ENCODE data around the gene DHX58. TPM values are rescaled to one million over a fixed set of nuclear protein-coding genes. Genes with fewer than 3 reads are reported as not detected.

The DHX58 gene
- total and polyA plus RNA-seq, 3 donors from 2014 or later = 35.9 to 56.3 (median 51.1) TPM

- Histone ChIP-seq H3K27me3 (no peaks in the 10 kb centered on the region), H3K27ac (no peak overlapping the region), H3K4me1 (peaks cover 24% of the 10 kb centered on the region), H3K9me3 (no peaks in the 10 kb centered on the region), H3K36me3 (ENCODE audit: low read depth, missing control alignments) (no peaks in the 10 kb centered on the region), H3K4me3 (no peak overlapping the region)
- TF ChIP-seq, protein P1, sequence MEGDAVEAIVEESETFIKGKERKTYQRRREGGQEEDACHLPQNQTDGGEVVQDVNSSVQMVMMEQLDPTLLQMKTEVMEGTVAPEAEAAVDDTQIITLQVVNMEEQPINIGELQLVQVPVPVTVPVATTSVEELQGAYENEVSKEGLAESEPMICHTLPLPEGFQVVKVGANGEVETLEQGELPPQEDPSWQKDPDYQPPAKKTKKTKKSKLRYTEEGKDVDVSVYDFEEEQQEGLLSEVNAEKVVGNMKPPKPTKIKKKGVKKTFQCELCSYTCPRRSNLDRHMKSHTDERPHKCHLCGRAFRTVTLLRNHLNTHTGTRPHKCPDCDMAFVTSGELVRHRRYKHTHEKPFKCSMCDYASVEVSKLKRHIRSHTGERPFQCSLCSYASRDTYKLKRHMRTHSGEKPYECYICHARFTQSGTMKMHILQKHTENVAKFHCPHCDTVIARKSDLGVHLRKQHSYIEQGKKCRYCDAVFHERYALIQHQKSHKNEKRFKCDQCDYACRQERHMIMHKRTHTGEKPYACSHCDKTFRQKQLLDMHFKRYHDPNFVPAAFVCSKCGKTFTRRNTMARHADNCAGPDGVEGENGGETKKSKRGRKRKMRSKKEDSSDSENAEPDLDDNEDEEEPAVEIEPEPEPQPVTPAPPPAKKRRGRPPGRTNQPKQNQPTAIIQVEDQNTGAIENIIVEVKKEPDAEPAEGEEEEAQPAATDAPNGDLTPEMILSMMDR (IDR thresholded peaks at IDR 0.05) = no peak
- TF ChIP-seq POLR2A (IDR thresholded peaks at IDR 0.05) = no peak
- WGBS, 2 donors = 71 to 78% methylated on average over 10 to 11 of the region's 11 CpGs
- intact Hi-C loops (cut with DNase I; ENCODE audit: low total_unique reads) = no loop called here
- DNase-seq = no peak
Measured at GRCh38 chr17:42103221-42103954, 9.1 kb downstream of the DHX58 start.

DNA sequence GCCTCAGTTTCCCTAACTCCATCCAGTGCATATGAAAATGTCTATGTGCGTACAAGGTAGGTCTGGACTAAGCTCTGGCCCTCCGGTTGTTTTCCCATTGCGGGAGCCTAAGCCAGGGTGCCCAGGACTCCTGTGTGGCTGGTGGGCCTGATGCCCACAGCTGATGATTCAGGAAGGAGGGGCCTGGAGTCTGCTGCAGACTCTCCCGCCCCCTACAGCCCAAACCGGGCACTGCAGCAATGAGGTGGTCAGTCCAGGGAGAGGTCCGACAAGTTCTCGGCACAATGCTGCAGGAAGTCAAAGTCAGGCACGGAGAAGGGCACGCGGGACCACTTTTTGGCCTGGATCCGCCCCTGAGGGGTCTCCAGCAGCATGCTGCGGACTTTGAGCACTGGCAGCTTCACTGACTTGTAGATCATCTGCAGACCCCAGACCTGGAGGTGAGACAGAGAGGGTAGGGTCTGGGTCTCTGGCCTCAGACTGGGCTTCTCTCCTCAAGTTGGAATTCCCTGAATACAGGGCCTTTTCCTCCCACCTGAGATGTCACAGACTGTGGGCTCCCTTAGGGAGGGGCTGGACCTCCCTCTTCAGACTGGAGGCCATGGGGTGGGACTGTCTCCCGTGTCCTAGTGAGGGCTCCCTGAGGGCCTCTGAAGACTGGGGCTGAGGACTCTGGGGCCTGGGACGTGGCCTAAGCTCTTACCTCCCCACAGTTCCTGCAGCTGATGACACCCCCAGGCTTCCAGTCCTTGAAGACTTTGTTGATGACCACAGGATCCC lies 10.8 kb downstream of the DHX58 start:
- 45 to 58% methylated on average over 10 to 14 of the region's 14 CpGs for WGBS, 2 donors
- no peaks in the 10 kb centered on the region for H3K9me3 ChIP-seq
- intact Hi-C loops (cut with DNase I; ENCODE audit: low total_unique reads) = no loop called here
- no peak for TF ChIP-seq POLR2A (IDR thresholded peaks at IDR 0.05)
- TF ChIP-seq, protein P1 (IDR thresholded peaks at IDR 0.05) = peak; percentile 65 to 83 (median 68)
- H3K36me3 ChIP-seq (ENCODE audit: low read depth, missing control alignments) = no peaks in the 10 kb centered on the region
- H3K4me1 ChIP-seq = peaks cover 26% of the 10 kb centered on the region
- H3K4me3 ChIP-seq = no peak overlapping the region
- H3K27ac ChIP-seq = no peak overlapping the region
- no peaks in the 10 kb centered on the region for H3K27me3 ChIP-seq
- peak; percentile 88 for DNase-seq

DNA sequence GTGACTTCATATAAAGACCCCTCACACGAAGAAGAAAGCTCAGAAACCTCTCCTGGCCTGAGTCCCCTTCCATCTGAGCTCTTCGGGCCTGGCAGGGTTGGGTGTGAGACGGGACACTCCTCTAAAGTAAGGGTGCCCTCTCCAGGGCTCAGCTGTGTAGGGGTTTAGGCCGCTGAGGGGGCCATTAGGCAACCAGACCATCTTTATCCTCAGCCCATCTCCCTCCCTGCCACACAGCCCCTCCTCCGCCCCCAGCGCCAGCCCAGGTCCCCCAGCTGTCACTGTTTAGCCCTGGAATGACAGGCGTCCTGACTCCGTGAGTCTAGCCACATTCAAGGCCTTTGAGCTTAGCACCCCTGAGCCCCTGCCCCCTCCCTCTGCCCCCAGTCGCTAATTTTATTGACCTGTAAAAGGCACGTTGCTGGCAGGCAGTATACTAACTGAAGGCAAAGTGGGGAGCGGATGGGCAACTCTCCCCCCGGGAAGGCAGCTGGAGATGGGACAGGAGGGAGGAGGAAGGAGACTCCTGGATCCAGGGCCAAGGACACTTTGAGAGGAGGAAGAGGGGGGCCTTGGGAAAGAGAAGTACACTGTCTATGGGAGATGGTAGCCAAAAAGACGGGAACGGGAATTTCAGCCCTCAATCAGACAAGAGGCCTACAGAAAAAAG lies 13.6 kb downstream of the DHX58 start:
- Histone ChIP-seq H3K9me3 (no peaks in the 10 kb centered on the region), H3K4me3 (peak overlapping the region in 1 of 2 donors; percentile 44), H3K36me3 (ENCODE audit: low read depth, missing control alignments) (no peaks in the 10 kb centered on the region), H3K27ac (peak overlapping the region in 1 of 2 donors; percentile 14), H3K4me1 (peaks cover 26% of the 10 kb centered on the region), H3K27me3 (no peaks in the 10 kb centered on the region)
- TF ChIP-seq, protein P1 (IDR thresholded peaks at IDR 0.05) = no peak
- TF ChIP-seq POLR2A (IDR thresholded peaks at IDR 0.05) = no peak
- WGBS, 2 donors = 24 to 26% methylated on average over 13 to 14 of the region's 14 CpGs
- DNase-seq = no peak
- intact Hi-C loops (cut with DNase I; ENCODE audit: low total_unique reads) = no loop called here

DNA sequence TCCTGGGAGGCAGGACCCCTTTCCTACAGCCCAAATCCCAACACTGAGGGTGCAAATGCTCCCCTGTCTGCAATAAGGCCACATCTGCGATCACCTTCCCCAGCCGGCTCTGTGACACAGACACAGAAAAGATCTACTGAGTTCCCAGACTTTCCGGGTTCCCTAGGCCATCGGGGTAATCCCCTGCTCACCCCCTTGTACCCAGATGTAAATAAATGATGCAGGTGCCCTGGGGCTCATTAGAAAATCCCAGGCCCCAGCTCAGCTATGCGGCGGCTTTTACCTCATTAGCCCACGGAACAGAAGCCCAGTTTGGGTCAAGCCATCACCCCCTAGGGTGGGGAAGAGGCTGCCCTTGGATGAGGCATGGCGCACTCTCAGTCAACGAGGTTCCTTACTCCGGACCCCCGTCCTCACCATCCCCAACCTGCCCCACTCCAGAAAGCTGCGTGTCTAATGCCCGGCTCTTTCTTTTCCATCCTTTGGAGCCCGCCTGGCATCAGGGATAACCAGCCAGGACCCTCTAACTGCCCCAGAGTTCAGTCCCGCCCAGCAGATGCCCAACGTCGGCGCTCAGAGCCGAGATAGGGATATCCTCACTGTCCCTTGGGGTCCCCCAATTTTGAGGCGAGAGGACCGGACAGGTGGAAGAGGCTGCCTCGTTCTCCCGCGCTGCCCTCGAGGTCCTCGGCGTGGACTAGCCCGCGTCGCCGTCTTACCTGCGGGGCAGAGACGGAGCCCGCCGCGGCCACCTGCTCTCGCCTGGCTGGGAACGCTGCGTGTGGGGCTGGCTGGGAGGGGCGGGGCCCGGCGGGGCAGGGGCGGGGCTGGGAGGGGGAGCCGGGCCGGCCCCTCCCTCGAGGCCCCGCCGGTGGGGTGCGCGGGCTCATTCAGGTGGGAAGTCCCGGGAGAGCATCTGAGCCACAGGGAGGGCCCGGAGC lies 14.6 kb downstream of the DHX58 start, which contains the start of gene ZNF385C:
Gene ZNF385C, minus strand, starts transcription at position 783 of the 941 bp plus-strand sequence. CDS start 35,417 bp downstream, outside the sequence.
- DNase-seq = no peak
- H3K9me3 ChIP-seq = no peaks in the 10 kb centered on the region
- no peaks in the 10 kb centered on the region for H3K36me3 ChIP-seq (ENCODE audit: low read depth, missing control alignments)
- intact Hi-C loops (cut with DNase I; ENCODE audit: low total_unique reads) = no loop called here
- WGBS, 2 donors = 39 to 48% methylated on average over 22 to 37 of the region's 52 CpGs
- peak within 1 kb of the TSS; percentile 39 to 44 for H3K4me3 ChIP-seq
- peak within 1 kb of the TSS in 1 of 2 donors; percentile 14 for H3K27ac ChIP-seq
- H3K27me3 ChIP-seq = no peaks in the 10 kb centered on the region
- TF ChIP-seq, protein P1 (IDR thresholded peaks at IDR 0.05) = no peak
- no peak for TF ChIP-seq POLR2A (IDR thresholded peaks at IDR 0.05)
- H3K4me1 ChIP-seq = peaks cover 26% of the 10 kb centered on the region

Data from testis (tissue), 3 donors.